MCF 10A (cell line): ENCODE measurements around the gene SPATA13. TPM values are rescaled to one million over a fixed set of nuclear protein-coding genes. Genes with fewer than 3 reads are reported as not detected.

ENCODE experiments used
- BruUV-seq: library from RNA; stranded (reverse); fragments of 400-500 nt; replicated peaks from 2 replicates; lab custom pipeline; 2021; lab: Mats Ljungman, UMichigan
- CTCF ChIA-PET: fragments of 300-600 bp; sonication (Branson Sonifier 250); formaldehyde crosslinking; extraction: SDS; loops from one replicate; lab custom pipeline; 2021; ENCODE audit warnings: antibody characterized with exemption, inconsistent platforms; lab: Yijun Ruan, JAX
- POLR2A ChIA-PET: fragments of 300-600, 350-650 bp; sonication (Branson Sonifier 250); formaldehyde crosslinking; extraction: SDS; loops from one replicate; lab custom pipeline; 2020; ENCODE audit warnings: antibody characterized with exemption, inconsistent platforms; lab: Yijun Ruan, JAX
- DNase-seq: peaks from one replicate; pipeline ENCODE4 v3.0.0-alpha.2; 2018; ENCODE audit not compliant: unreplicated experiment
- H3K27ac Mint-ChIP-seq: one replicate; pipeline ENCODE4 v1.8.0; 2022; ENCODE audit warnings: mild to moderate bottlenecking, low read depth, mixed read lengths; ENCODE audit not compliant: unreplicated experiment
- H3K27me3 Mint-ChIP-seq: one replicate; pipeline ENCODE4 v1.8.0; 2022; ENCODE audit warnings: mixed read lengths; ENCODE audit not compliant: insufficient read depth, unreplicated experiment
- H3K36me3 Mint-ChIP-seq: one replicate; pipeline ENCODE4 v1.8.0; 2022; ENCODE audit warnings: mild to moderate bottlenecking, moderate library complexity, mixed read lengths; ENCODE audit not compliant: insufficient read depth, unreplicated experiment
- H3K4me1 Mint-ChIP-seq: one replicate; pipeline ENCODE4 v1.8.0; 2022; ENCODE audit warnings: mixed read lengths; ENCODE audit not compliant: insufficient read depth, unreplicated experiment
- H3K4me3 Mint-ChIP-seq: one replicate; pipeline ENCODE4 v1.8.0; 2022; ENCODE audit warnings: mild to moderate bottlenecking, moderate library complexity, mixed read lengths; ENCODE audit not compliant: unreplicated experiment
- H3K9me3 Mint-ChIP-seq: one replicate; pipeline ENCODE4 v1.8.0; 2022; ENCODE audit warnings: mixed read lengths; ENCODE audit not compliant: unreplicated experiment
- intact Hi-C: fragments of 100-400 bp; cut with micrococcal nuclease; formaldehyde crosslinking; loops from 2 replicates; pipeline ENCODE4 v1.14.1; 2022
- total RNA-seq: library from RNA; stranded (reverse); gene quantifications from 2 replicates; pipeline ENCODE4 v1.2.3, GENCODE V29; 2022
- TF ChIP-seq, protein P1 (sequence below): fragments of 200-600 bp; IDR thresholded peaks from one replicate; pipeline ENCODE4 v1.8.0; 2022; ENCODE audit warnings: antibody characterized with exemption, mild to moderate bottlenecking; ENCODE audit not compliant: unreplicated experiment

SPATA13 gene
- total RNA-seq, 1 experiment from 2014 or later = 2.2 TPM

DNA sequence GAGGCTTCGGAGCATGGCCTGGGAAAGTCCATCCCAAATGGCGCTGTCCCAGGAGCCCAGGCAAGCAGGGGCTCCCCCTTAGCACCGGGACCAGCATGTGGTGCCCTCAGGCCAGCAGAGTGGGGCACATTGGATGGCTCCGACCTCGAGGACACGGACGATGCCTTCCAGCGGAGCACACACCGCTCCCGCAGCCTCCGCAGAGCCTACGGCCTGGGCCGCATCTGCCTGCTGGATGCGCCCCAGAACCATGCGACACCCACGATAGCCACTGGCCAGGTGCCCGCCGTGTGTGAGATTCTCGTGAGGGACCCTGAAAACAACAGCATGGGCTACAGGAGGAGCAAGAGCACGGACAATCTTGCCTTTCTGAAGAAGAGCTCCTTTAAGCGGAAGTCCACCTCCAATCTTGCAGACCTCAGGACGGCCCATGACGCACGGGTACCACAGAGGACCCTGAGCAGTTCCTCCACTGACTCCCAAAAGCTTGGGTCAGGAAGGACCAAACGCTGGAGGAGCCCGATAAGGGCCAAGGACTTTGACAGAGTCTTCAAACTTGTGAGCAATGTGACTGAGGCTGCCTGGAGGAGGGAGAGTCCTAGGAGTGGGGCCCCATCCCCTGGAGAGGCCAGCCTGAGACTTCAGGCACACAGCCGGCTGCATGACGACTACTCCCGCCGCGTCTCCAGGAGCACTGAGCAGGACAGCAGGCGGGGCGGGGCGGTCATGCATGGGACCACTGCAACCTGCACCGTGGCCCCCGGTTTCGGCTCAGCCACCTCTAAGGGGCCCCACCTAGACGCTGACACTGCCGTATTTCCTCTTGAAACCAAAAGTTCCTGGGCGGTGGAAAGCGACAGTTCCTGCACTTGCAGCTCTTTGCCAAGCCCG, 63.1 kb downstream of the SPATA13 start:
- Mint-ChIP-seq H3K4me1 (no peaks in the 10 kb centered on the region), H3K9me3 (no peaks in the 10 kb centered on the region), H3K27me3 (no peaks in the 10 kb centered on the region), H3K36me3 (no peaks in the 10 kb centered on the region), H3K4me3 (no peak overlapping the region), H3K27ac (no peak overlapping the region)
- DNase-seq = no peak
- intact Hi-C loops = loop anchor here (10.0 kb wide), 1 partner anchor 501 kb away; no protein-coding TSS in a partner anchor
- ChIA-PET POLR2A (interaction anchor here (0.7 kb wide), 1 partner anchor 81 kb away, joined by 3 read pairs; no protein-coding TSS in a partner anchor), CTCF (interaction anchor here (0.5 to 5.8 kb wide), 4 partner anchors 9 to 220 kb away, joined by 3 to 74 read pairs (median 4); no protein-coding TSS in a partner anchor)
- no TSS peak for BruUV-seq
- TF ChIP-seq, protein P1, sequence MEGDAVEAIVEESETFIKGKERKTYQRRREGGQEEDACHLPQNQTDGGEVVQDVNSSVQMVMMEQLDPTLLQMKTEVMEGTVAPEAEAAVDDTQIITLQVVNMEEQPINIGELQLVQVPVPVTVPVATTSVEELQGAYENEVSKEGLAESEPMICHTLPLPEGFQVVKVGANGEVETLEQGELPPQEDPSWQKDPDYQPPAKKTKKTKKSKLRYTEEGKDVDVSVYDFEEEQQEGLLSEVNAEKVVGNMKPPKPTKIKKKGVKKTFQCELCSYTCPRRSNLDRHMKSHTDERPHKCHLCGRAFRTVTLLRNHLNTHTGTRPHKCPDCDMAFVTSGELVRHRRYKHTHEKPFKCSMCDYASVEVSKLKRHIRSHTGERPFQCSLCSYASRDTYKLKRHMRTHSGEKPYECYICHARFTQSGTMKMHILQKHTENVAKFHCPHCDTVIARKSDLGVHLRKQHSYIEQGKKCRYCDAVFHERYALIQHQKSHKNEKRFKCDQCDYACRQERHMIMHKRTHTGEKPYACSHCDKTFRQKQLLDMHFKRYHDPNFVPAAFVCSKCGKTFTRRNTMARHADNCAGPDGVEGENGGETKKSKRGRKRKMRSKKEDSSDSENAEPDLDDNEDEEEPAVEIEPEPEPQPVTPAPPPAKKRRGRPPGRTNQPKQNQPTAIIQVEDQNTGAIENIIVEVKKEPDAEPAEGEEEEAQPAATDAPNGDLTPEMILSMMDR = no peak

DNA sequence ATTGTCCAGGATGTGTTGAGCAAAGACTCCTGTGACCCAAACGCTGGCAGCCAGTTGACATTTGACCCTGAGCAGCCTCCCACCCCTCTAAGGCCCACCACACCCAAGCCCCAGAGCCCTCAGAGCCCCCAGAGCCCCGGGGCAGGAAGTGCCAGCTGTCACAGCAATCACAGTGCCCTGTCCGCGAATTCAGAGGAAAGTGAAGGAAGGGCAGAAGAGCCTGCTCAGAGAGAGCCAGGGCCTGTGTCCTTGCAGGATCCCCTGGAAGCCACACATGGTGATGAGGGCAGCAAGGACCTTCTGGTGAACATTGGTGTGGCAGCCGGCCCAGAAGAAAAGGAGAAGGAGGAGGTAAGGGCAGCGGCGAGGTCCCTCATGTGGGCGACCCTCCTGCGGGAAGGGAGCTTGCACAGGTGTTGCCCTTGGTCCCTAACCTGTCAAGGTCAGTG, 63.7 kb downstream of the SPATA13 start:
- H3K27me3 Mint-ChIP-seq = no peaks in the 10 kb centered on the region
- H3K4me3 Mint-ChIP-seq = no peak overlapping the region
- no peak for DNase-seq
- TF ChIP-seq, protein P1 = no peak
- BruUV-seq = no TSS peak
- POLR2A ChIA-PET = interaction anchor here (0.7 kb wide), 1 partner anchor 80 kb away, joined by 3 read pairs; no protein-coding TSS in a partner anchor
- intact Hi-C loops = loop anchor here (10.0 kb wide), 1 partner anchor 501 kb away; no protein-coding TSS in a partner anchor
- no peak overlapping the region for H3K27ac Mint-ChIP-seq
- H3K36me3 Mint-ChIP-seq = no peaks in the 10 kb centered on the region
- CTCF ChIA-PET = interaction anchor here (1.8 to 2.9 kb wide), 3 partner anchors 9 to 302 kb away, joined by 6 to 10 read pairs (median 10); no protein-coding TSS in a partner anchor
- H3K9me3 Mint-ChIP-seq = no peaks in the 10 kb centered on the region
- H3K4me1 Mint-ChIP-seq = no peaks in the 10 kb centered on the region

DNA sequence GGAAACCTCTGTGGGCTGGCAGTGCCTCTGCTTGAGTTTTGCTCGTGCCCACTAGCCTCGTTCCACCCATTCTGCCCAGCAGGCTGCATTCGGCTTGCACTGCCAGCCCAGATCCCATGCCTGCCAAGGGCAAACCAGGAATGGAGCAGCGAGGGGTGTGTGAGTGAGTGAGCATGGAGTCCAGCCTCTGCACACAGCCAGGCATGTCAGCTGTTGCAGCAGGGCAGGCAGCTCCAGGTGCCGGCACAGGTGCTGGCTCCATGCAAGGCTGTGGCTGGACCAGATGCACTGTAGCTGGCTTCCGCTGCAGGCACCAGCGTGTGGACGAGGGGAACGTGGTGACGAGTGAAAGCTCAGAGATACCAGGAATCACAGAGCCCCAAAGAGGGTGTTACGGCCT, 64.5 kb downstream of the SPATA13 start:
- H3K36me3 Mint-ChIP-seq = no peaks in the 10 kb centered on the region
- no peak for DNase-seq
- H3K4me3 Mint-ChIP-seq = no peak overlapping the region

More for the DNA sequence above, 64.5 kb downstream of the SPATA13 start:
- H3K9me3 Mint-ChIP-seq = no peaks in the 10 kb centered on the region
- TF ChIP-seq, protein P1 = no peak
- H3K4me1 Mint-ChIP-seq = no peaks in the 10 kb centered on the region
- H3K27ac Mint-ChIP-seq = no peak overlapping the region
- H3K27me3 Mint-ChIP-seq = no peaks in the 10 kb centered on the region
- ChIA-PET POLR2A (interaction anchor here (0.6 kb wide), 1 partner anchor 73 kb away, joined by 3 read pairs; no protein-coding TSS in a partner anchor), CTCF (interaction anchor here (0.6 to 2.9 kb wide), 8 partner anchors 8 to 799 kb away, joined by 3 to 10 read pairs (median 4); no protein-coding TSS in a partner anchor)
- intact Hi-C loops = loop anchor here (10.0 kb wide), 1 partner anchor 500 kb away; no protein-coding TSS in a partner anchor
- no TSS peak for BruUV-seq
